ENCODE measurements around the gene CLIP3. TPM values are rescaled to one million over a fixed set of nuclear protein-coding genes. Genes with fewer than 3 reads are reported as not detected.

CLIP3 gene
- total and polyA plus RNA-seq, 9 of the 15 experiments (the other 6 are each of a cell fraction or from before 2014, with no cell fraction given), result 0.01 to 0.50 (median 0.15) TPM; not detected in 1

DNA sequence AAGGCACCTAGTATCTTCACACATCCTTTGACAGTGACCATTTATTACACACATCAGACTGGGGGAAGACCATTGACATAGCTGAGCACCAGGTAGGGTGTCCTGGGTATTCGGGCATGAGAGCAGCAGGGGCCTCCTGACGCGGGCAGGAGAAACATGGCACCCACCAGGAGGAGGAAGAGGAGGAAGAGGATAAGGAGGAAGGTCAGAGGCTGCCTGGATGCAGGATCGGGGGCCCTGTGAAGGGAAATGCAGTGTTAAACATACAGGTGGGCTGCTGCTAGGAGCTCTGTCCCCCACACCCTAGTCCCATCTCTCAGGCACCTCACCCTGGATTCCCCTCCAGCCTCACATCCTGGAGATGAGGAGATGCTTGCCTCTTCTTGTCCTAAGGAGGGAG, 29.4 kb downstream of the CLIP3 start (continued):
- TF ChIP-seq, protein P1, sequence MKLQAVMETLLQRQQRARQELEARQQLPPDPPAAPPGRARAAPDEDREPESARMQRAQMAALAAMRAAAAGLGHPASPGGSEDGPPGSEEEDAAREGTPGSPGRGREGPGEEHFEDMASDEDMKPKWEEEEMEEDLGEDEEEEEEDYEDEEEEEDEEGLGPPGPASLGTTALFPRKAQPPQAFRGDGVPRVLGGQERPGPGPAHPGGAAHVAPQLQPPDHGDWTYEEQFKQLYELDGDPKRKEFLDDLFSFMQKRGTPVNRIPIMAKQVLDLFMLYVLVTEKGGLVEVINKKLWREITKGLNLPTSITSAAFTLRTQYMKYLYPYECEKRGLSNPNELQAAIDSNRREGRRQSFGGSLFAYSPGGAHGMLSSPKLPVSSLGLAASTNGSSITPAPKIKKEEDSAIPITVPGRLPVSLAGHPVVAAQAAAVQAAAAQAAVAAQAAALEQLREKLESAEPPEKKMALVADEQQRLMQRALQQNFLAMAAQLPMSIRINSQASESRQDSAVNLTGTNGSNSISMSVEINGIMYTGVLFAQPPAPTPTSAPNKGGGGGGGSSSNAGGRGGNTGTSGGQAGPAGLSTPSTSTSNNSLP (IDR thresholded peaks at IDR 0.05; ENCODE audit: borderline replicate concordance, low read depth, low read length), result no peak
- no peak for TF ChIP-seq CBX1 (IDR thresholded peaks at IDR 0.05; ENCODE audit: low read depth)

DNA sequence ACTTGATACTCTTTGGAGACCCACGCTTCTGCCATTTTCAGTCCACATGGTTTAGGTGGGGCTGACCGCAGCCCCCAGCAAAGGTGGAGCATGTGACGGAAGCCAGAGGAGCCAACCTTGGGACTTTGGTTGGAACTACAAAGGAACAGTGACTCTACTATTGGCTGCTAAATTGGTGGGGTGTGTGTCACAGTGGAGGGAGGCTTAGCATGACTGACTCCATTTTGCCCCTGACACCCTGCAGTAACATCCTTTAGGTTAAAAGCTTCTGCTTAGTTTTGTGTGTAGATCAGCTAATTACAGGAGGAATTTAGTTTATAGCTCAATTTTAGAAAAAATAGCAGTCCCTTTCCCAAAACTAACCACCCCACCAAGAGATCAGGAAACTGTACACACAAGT, 31.1 kb downstream of the CLIP3 start:
- in situ Hi-C loops (cut with MboI), result no loop called here
- FAIRE-seq, result no peak
- Histone ChIP-seq H3K9me1 (ENCODE audit: control insufficient read depth, insufficient read depth, low read length) (no peaks in the 10 kb centered on the region), H3K79me2 (ENCODE audit: control insufficient read depth, insufficient read depth, low read length) (peaks cover 12% of the 10 kb centered on the region), H3K27me3 (ENCODE audit: control insufficient read depth in 2 of 2, insufficient read depth in 2 of 2, low read length in 2 of 2) (no peaks in the 10 kb centered on the region), H4K20me1 (replicated peaks; ENCODE audit: control insufficient read depth, insufficient read depth, low read length) (peaks cover under 1% of the 10 kb centered on the region; the same call in 1 of the 2 replicates), H3K4me1 (replicated peaks in 1 of 2; ENCODE audit: control insufficient read depth in 2 of 2, insufficient read depth in 2 of 2, low read length in 2 of 2) (peaks cover 1 to 5% of the 10 kb centered on the region in 2 experiments; a peak in 4 of 5 replicates), H3K9me3 (replicated peaks; ENCODE audit: control insufficient read depth, insufficient read depth, low read depth, low read length) (no peaks in the 10 kb centered on the region), H3K36me3 (ENCODE audit: control insufficient read depth, insufficient read depth, low read length) (peaks cover 26% of the 10 kb centered on the region; the same call in 2 of the 3 replicates), H2AFZ (ENCODE audit: low read depth, low read length) (no peak overlapping the region), H3K27ac (ENCODE audit: extremely low read depth, low read depth, low read length) (no peak overlapping the region), H3K4me3 (no peak overlapping the region), H3K9ac (ENCODE audit: insufficient read depth in 1 of 2, low read depth in 2 of 2, low read length in 2 of 2) (no peak overlapping the region), H3K4me2 (ENCODE audit: insufficient read depth, low read length) (no peak overlapping the region)
- ChIA-PET CTCF (ENCODE audit: low intra/inter-chr PET ratio) (no interaction called here), POLR2A (no interaction called here)
- DNase-seq (ENCODE audit: extremely low read depth in 1 of 4, low spot score in 3 of 4), result no peak
- no peak for ATAC-seq
- 91% methylated on average over 3 of the region's 3 CpGs for WGBS (ENCODE audit: insufficient coverage, low coverage, missing lambda C conversion rate)
- intact Hi-C loops (cut with micrococcal nuclease), result no loop called here
- no TSS peak for BruUV-seq (replicated peaks)
- TF ChIP-seq TCF7 (IDR thresholded peaks at IDR 0.05; ENCODE audit: borderline replicate concordance) (no peak), IFI16 (CRISPR knock-in tag; IDR thresholded peaks at IDR 0.05) (no peak), SMAD4 (CRISPR knock-in tag; conservative IDR thresholded peaks at IDR 0.05) (peak; percentile 36; the same call in 1 of the 2 replicates), FOXJ3 (CRISPR knock-in tag; IDR thresholded peaks at IDR 0.05) (no peak), SMARCA5 (IDR thresholded peaks at IDR 0.05) (no peak), RAD21 (CRISPR knock-in tag; conservative IDR thresholded peaks at IDR 0.05 in 1 of 2, IDR thresholded peaks at IDR 0.05 in 1 of 2) (no peak), SNIP1 (IDR thresholded peaks at IDR 0.05; ENCODE audit: low read depth) (no peak), TEAD1 (CRISPR knock-in tag; IDR thresholded peaks at IDR 0.05) (0 out of 4 replicates have a peak, but pooled peaks of 1 of the 2 experiments have one; percentile 48), DDX20 (tag; IDR thresholded peaks at IDR 0.05; ENCODE audit: low read depth) (0 out of 2 replicates have a peak, but pooled peaks have one; percentile 55), ZNF311 (CRISPR knock-in tag; IDR thresholded peaks at IDR 0.05) (peak; percentile 70; the same call in 1 of the 2 replicates)
- TF ChIP-seq, protein P2, sequence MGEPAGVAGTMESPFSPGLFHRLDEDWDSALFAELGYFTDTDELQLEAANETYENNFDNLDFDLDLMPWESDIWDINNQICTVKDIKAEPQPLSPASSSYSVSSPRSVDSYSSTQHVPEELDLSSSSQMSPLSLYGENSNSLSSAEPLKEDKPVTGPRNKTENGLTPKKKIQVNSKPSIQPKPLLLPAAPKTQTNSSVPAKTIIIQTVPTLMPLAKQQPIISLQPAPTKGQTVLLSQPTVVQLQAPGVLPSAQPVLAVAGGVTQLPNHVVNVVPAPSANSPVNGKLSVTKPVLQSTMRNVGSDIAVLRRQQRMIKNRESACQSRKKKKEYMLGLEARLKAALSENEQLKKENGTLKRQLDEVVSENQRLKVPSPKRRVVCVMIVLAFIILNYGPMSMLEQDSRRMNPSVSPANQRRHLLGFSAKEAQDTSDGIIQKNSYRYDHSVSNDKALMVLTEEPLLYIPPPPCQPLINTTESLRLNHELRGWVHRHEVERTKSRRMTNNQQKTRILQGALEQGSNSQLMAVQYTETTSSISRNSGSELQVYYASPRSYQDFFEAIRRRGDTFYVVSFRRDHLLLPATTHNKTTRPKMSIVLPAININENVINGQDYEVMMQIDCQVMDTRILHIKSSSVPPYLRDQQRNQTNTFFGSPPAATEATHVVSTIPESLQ (CRISPR knock-in tag; IDR thresholded peaks at IDR 0.05), result no peak
- TF ChIP-seq, protein P3, sequence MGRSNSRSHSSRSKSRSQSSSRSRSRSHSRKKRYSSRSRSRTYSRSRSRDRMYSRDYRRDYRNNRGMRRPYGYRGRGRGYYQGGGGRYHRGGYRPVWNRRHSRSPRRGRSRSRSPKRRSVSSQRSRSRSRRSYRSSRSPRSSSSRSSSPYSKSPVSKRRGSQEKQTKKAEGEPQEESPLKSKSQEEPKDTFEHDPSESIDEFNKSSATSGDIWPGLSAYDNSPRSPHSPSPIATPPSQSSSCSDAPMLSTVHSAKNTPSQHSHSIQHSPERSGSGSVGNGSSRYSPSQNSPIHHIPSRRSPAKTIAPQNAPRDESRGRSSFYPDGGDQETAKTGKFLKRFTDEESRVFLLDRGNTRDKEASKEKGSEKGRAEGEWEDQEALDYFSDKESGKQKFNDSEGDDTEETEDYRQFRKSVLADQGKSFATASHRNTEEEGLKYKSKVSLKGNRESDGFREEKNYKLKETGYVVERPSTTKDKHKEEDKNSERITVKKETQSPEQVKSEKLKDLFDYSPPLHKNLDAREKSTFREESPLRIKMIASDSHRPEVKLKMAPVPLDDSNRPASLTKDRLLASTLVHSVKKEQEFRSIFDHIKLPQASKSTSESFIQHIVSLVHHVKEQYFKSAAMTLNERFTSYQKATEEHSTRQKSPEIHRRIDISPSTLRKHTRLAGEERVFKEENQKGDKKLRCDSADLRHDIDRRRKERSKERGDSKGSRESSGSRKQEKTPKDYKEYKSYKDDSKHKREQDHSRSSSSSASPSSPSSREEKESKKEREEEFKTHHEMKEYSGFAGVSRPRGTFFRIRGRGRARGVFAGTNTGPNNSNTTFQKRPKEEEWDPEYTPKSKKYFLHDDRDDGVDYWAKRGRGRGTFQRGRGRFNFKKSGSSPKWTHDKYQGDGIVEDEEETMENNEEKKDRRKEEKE (IDR thresholded peaks at IDR 0.05; ENCODE audit: borderline replicate concordance in 1 of 2, control insufficient read depth in 1 of 2, low read depth in 2 of 2, low read length in 1 of 2), result no peak

Data from K562 (cell line).